HCT116 (cell line): ENCODE measurements around the gene KATNAL1.

Source experiments
- EZH2phosphoT487 ChIP-seq: fragments of 200-600 bp; IDR thresholded peaks from 2 replicates; pipeline ENCODE4 v1.6.1; 2018; ENCODE audit warnings: antibody characterized with exemption, borderline replicate concordance
- JUND ChIP-seq: IDR thresholded peaks from 2 replicates; pipeline ENCODE4 v1.6.1; 2012
- POLR2A ChIP-seq: IDR thresholded peaks from 2 replicates; pipeline ENCODE4 v1.7.0; 2011; ENCODE audit warnings: borderline replicate concordance; ENCODE audit not compliant: insufficient read depth, insufficient read length; ENCODE audit errors: extremely low read depth
- POLR2AphosphoS5 ChIP-seq: IDR thresholded peaks from 2 replicates; pipeline ENCODE4 v1.6.1; 2011; ENCODE audit warnings: mild to moderate bottlenecking, low read depth, low read length, moderate library complexity
- RAD21 ChIP-seq: IDR thresholded peaks from 2 replicates; pipeline ENCODE4 v1.6.1; 2012; ENCODE audit warnings: low read depth, mild to moderate bottlenecking
- SIN3A ChIP-seq: IDR thresholded peaks from 2 replicates; pipeline ENCODE4 v1.6.1; 2012; ENCODE audit warnings: low read depth
- TCF7L2 ChIP-seq: IDR thresholded peaks from 2 replicates; pipeline ENCODE4 v1.7.0; 2011; ENCODE audit warnings: borderline replicate concordance, inconsistent platforms; ENCODE audit not compliant: insufficient read depth, insufficient read length; ENCODE audit errors: extremely low read depth
- YY1 ChIP-seq: IDR thresholded peaks from 2 replicates; pipeline ENCODE4 v1.6.1; 2011; ENCODE audit warnings: low read length, low read depth, moderate library complexity, mild to moderate bottlenecking; ENCODE audit not compliant: insufficient replicate concordance; ENCODE audit errors: extremely low read depth
- TF ChIP-seq, protein P1 (sequence below), 3 experiments: fragments of 200-600 bp in 1 of 3; sonication (generic) in 1 of 3; IDR thresholded peaks in 2 of 3; conservative IDR thresholded peaks in 1 of 3; 2 replicates each; pipeline ENCODE4 v1.5.1; 2012 to 2017; ENCODE audit warnings: low read depth in 2 of 3, low read length in 2 of 3, antibody characterized with exemption in 1 of 3, borderline replicate concordance in 1 of 3, control low read depth in 1 of 3, mild to moderate bottlenecking in 1 of 3, mixed read lengths in 1 of 3, mixed run types in 1 of 3, moderate library complexity in 1 of 3; ENCODE audit not compliant: insufficient read depth in 1 of 3
- TF ChIP-seq, protein P2 (sequence below): IDR thresholded peaks from 2 replicates; pipeline ENCODE4 v1.6.1; 2011; ENCODE audit warnings: mild to moderate bottlenecking, low read length, moderate library complexity; ENCODE audit not compliant: insufficient replicate concordance; ENCODE audit errors: extremely low read depth
- TF ChIP-seq, protein P3 (sequence below): IDR thresholded peaks from 2 replicates; pipeline ENCODE4 v1.6.1; 2012; ENCODE audit warnings: low read depth

DNA sequence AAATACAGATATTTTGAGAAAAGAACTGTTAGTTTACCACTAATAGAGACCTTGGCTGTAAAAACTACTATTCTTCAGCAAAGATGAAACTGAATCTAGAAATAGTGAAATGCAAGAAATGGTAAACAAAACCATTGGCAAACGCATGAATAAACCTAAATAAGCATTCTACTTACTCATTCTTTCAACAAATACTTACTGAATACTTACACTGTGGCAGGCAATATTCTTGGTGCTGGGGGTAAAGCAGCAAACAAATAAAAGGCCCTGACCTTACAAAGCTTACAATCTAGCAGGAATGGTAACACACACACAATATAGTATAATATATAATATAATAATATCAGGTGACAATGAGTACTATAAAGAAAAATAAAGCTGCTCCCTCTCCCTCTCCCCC is 38.7 kb downstream of the KATNAL1 start:
- no peak for TF ChIP-seq YY1
- TF ChIP-seq POLR2AphosphoS5: no peak
- TF ChIP-seq, protein P1, sequence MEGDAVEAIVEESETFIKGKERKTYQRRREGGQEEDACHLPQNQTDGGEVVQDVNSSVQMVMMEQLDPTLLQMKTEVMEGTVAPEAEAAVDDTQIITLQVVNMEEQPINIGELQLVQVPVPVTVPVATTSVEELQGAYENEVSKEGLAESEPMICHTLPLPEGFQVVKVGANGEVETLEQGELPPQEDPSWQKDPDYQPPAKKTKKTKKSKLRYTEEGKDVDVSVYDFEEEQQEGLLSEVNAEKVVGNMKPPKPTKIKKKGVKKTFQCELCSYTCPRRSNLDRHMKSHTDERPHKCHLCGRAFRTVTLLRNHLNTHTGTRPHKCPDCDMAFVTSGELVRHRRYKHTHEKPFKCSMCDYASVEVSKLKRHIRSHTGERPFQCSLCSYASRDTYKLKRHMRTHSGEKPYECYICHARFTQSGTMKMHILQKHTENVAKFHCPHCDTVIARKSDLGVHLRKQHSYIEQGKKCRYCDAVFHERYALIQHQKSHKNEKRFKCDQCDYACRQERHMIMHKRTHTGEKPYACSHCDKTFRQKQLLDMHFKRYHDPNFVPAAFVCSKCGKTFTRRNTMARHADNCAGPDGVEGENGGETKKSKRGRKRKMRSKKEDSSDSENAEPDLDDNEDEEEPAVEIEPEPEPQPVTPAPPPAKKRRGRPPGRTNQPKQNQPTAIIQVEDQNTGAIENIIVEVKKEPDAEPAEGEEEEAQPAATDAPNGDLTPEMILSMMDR (IDR thresholded peaks at IDR 0.05 in 2 of 3, conservative IDR thresholded peaks at IDR 0.05 in 1 of 3; ENCODE audit: borderline replicate concordance in 1 of 3, insufficient read depth in 1 of 3, low read depth in 2 of 3, low read length in 2 of 3): no peak
- no peak for TF ChIP-seq POLR2A
- TF ChIP-seq, protein P2, sequence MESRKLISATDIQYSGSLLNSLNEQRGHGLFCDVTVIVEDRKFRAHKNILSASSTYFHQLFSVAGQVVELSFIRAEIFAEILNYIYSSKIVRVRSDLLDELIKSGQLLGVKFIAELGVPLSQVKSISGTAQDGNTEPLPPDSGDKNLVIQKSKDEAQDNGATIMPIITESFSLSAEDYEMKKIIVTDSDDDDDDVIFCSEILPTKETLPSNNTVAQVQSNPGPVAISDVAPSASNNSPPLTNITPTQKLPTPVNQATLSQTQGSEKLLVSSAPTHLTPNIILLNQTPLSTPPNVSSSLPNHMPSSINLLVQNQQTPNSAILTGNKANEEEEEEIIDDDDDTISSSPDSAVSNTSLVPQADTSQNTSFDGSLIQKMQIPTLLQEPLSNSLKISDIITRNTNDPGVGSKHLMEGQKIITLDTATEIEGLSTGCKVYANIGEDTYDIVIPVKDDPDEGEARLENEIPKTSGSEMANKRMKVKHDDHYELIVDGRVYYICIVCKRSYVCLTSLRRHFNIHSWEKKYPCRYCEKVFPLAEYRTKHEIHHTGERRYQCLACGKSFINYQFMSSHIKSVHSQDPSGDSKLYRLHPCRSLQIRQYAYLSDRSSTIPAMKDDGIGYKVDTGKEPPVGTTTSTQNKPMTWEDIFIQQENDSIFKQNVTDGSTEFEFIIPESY: no peak
- TF ChIP-seq, protein P3, sequence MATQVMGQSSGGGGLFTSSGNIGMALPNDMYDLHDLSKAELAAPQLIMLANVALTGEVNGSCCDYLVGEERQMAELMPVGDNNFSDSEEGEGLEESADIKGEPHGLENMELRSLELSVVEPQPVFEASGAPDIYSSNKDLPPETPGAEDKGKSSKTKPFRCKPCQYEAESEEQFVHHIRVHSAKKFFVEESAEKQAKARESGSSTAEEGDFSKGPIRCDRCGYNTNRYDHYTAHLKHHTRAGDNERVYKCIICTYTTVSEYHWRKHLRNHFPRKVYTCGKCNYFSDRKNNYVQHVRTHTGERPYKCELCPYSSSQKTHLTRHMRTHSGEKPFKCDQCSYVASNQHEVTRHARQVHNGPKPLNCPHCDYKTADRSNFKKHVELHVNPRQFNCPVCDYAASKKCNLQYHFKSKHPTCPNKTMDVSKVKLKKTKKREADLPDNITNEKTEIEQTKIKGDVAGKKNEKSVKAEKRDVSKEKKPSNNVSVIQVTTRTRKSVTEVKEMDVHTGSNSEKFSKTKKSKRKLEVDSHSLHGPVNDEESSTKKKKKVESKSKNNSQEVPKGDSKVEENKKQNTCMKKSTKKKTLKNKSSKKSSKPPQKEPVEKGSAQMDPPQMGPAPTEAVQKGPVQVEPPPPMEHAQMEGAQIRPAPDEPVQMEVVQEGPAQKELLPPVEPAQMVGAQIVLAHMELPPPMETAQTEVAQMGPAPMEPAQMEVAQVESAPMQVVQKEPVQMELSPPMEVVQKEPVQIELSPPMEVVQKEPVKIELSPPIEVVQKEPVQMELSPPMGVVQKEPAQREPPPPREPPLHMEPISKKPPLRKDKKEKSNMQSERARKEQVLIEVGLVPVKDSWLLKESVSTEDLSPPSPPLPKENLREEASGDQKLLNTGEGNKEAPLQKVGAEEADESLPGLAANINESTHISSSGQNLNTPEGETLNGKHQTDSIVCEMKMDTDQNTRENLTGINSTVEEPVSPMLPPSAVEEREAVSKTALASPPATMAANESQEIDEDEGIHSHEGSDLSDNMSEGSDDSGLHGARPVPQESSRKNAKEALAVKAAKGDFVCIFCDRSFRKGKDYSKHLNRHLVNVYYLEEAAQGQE: no peak
- no peak for TF ChIP-seq RAD21
- TF ChIP-seq JUND: no peak
- no peak for TF ChIP-seq SIN3A
- no peak for TF ChIP-seq EZH2phosphoT487
- no peak for TF ChIP-seq TCF7L2
